Measurements from ENCODE around the gene AGBL1.

The AGBL1 gene

DNA sequence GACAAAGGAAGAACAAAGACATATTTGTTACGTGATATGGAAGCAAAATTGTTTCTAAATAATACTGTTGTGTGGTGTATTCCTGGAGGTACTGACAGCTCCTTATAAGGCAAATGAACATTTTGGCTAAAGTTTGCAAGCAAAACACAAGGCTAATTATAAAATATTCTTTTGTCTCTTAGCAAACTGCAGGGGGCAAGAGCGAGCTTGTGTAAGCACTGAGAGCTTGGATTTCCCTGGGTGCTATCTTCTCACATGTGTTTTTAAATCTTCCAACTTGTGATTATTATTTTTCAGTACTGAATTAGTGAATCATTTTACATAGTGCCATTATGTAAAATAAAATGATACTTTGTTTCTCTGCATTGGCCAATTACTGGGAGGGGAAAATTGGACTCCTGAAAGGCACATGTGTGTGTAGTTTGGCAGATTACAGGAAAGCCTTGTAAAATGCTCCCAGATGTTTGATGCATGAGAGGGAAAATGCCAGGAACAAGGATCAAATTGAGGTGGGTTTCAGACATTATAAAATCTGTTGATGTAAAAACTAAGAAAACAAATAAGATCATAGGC is 611.5 kb downstream of the AGBL1 start:
- no peak for DNase-seq (ENCODE audit: low read depth in 1 of 2, low spot score in 1 of 2)

GRCh38 chr15:86700864-86701610 is 621.4 kb downstream of the AGBL1 start:
- DNase-seq (ENCODE audit: low read depth in 1 of 2, low spot score in 1 of 2) = no peak

GRCh38 chr15:86701611-86701963 is 621.9 kb downstream of the AGBL1 start:
- DNase-seq (ENCODE audit: low read depth in 1 of 2, low spot score in 1 of 2) = no peak

DNA sequence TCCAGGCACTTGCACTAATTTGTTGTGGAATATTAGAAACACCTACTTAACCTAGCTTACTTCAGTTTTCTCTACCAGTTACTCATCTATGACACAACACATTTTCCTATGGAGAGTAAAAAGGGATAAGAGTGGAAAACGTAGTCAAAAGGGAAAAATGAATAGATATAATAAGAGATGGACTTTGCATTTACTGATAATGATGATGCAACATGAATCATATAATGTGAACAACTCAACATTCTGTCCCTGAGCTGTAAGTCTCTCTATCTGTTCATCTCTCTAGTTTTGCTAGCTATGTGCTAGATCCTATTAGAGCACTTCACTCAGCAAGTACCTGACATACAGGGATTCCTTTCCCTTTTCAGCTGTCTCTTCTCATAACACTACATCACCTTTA is 627.1 kb downstream of the AGBL1 start:
- no peak for DNase-seq (ENCODE audit: low read depth in 1 of 2, low spot score in 1 of 2)

DNA sequence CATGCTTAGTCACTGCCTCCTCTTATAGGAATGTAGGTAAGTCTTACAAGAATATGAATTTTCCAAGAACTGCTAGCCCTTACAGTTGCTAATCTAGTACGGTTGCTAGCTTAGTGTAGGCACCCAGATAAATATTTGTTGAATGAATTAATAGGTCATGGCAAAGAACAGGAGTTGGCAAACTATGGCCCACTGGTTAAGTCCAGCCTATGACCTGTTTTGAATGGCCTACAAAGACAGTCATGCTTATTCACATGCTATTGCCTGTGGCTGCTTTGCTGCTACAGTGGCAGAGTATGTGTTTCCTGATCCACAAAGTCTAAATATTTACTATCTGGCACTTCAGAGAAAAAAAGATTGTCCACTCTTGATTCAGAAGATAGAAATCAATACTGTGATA is 631.8 kb downstream of the AGBL1 start:
- no peak for DNase-seq (ENCODE audit: low read depth in 1 of 2, low spot score in 1 of 2)

DNA sequence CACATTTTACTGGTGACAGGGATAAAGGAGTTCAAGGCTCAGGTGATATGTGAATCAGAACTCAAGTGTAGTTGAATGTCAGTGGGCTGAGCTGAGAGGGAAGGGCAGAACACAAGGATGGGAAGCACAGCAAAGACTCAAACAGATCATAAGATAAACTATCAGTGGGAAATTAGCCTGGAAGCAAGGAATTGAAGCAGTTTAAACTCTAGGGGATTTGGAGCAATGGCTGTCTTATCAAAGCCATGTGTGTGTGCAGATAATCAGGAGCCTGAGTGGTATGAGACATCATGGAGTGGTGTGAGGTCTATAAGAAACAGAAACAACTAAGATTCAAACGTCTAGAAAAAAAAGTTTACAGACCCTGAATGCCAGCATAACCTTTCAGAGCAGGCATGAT is 634.6 kb downstream of the AGBL1 start:
- DNase-seq (ENCODE audit: low read depth in 1 of 2, low spot score in 1 of 2) = no peak

GRCh38 chr15:86725628-86726027 is 646.0 kb downstream of the AGBL1 start:
- DNase-seq (ENCODE audit: low read depth in 1 of 2, low spot score in 1 of 2) = no peak

- DNase-seq (ENCODE audit: low read depth in 1 of 2, low spot score in 1 of 2) = no peak
These were observed 655.8 kb downstream of the AGBL1 start for GRCh38 chr15:86735247-86736040.

- no peak for DNase-seq (ENCODE audit: low read depth in 1 of 2, low spot score in 1 of 2)
These were observed 662.2 kb downstream of the AGBL1 start for GRCh38 chr15:86741917-86742316.

GRCh38 chr15:86743283-86743903 is 663.7 kb downstream of the AGBL1 start:
- DNase-seq (ENCODE audit: low read depth in 1 of 2, low spot score in 1 of 2) = peak; percentile 6 to 20

GRCh38 chr15:86744198-86744780 is 664.6 kb downstream of the AGBL1 start:
- no peak for DNase-seq (ENCODE audit: low read depth in 1 of 2, low spot score in 1 of 2)

- no peak for DNase-seq (ENCODE audit: low read depth in 1 of 2, low spot score in 1 of 2)
These were observed 671.4 kb downstream of the AGBL1 start for GRCh38 chr15:86751116-86751515.

GRCh38 chr15:86754846-86755245 is 675.2 kb downstream of the AGBL1 start:
- DNase-seq (ENCODE audit: low read depth in 1 of 2, low spot score in 1 of 2) = no peak

DNA sequence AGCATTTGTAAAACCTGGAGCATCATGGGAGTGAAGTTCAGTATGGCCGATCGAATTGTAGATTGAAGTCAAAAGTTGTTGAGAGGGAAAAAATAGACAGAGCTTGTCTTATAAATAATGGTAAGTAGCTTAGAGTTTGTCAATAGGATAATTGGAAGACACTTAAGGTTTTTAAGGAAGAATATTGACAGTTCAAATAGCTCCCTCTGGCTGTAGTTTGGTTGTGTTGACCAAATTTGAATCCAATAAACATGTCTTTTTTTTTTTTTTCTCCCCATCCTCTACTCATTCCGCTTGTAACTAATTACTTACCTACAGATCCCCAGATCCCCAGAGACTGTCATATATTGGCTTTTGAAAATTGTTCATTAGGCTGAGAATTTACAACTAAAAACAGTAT is 677.0 kb downstream of the AGBL1 start:
- no peak for DNase-seq (ENCODE audit: low read depth in 1 of 2, low spot score in 1 of 2)

GRCh38 chr15:86759800-86760523 is 680.3 kb downstream of the AGBL1 start:
- DNase-seq (ENCODE audit: low read depth in 1 of 2, low spot score in 1 of 2) = no peak

DNA sequence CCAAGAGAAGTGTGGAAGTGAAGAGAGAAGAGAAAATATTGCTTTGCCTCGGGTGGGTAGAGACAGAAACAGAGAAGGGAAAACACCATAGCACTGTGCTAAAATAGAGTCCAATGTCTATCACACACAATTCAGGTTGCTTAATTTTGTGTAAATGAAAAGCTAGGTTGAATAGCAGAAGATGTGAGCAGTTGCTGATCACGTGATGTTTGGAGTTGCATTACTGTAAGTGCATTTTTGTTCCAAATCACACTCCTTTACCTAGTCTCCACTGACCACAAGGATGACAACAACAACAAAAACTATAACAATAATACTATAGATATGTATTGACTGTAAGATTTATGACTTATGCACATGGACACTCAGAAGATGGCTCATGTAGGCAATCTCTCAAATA is 683.2 kb downstream of the AGBL1 start:
- no peak for DNase-seq (ENCODE audit: low read depth in 1 of 2, low spot score in 1 of 2)

DNA sequence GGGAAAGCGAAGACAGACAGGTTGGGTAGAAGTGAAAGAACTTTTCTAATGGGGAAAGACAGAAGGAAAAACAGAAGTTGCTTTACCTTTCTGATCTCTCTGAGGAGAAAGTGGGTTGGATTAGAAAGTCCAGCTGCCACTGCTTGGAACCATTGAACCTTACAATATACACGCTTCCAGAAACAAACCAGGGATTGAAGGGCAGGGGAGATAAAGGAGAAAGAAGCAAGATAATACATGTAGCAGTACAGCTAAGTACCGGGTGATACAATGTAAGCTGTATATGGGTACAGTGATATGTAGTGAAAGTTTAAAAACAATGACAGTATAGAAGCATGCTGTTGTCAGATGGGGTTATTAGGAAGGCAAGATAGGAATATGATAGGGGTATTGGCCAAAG is 684.4 kb downstream of the AGBL1 start:
- no peak for DNase-seq (ENCODE audit: low read depth in 1 of 2, low spot score in 1 of 2)

DNA sequence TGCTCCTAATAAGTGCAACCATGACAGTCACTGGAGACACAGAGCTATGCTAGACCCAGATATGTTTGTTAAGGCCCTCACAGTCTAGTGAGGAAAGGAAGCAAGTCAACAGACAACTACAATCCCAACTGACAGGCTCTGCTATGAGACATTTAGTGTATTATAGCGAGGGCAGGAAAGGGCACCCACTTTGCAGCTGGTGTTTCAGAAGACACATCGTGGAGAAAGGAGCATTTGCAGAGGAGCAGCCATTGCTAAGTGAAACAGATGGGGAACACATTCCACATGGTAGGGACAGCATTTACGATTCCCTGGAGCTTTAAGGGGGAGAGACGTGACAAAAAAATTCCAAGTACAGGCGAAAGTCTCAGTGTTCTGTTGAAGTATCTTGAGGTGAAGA is 685.6 kb downstream of the AGBL1 start:
- no peak for DNase-seq (ENCODE audit: low read depth in 1 of 2, low spot score in 1 of 2)

- no peak for DNase-seq (ENCODE audit: low read depth in 1 of 2, low spot score in 1 of 2)
These were observed 692.8 kb downstream of the AGBL1 start for GRCh38 chr15:86772369-86773059.

- no peak for DNase-seq (ENCODE audit: low read depth in 1 of 2, low spot score in 1 of 2)
These were observed 694.1 kb downstream of the AGBL1 start for GRCh38 chr15:86773736-86774135.

Measured in activated T-helper 1 cell treated with anti-CD3 and anti-CD28 coated beads, Interleukin-2, amount 50 U/mL, for 16 hours (primary cell).